HG03520 (cell line): ENCODE measurements around the gene C7orf25.

Experiments used
- ATAC-seq: cut with Tn5 transposase; IDR thresholded peaks from one replicate; pipeline ENCODE4 v1.9.1; 2021; ENCODE audit warnings: mild to moderate bottlenecking, moderate library complexity; ENCODE audit not compliant: unreplicated experiment

The C7orf25 gene

DNA sequence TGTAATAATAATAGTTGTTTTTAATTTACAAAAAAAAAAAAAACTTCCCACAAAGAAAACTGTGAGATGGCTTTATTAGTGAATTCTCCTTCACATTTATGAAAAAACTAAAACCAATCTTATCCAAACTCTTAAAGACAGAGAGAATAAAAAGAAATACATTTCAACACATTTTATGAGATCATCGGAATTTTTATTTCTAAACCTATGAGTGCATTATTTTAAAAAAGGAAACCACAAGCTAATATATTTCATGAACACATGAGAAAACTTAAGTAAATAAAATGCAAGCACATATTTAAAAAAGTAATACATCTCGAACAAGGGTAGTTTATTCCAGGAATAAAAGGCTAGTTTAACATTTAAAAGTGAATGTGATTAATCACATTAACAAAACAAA, 31.5 kb downstream of the C7orf25 start:
- no peak for ATAC-seq

DNA sequence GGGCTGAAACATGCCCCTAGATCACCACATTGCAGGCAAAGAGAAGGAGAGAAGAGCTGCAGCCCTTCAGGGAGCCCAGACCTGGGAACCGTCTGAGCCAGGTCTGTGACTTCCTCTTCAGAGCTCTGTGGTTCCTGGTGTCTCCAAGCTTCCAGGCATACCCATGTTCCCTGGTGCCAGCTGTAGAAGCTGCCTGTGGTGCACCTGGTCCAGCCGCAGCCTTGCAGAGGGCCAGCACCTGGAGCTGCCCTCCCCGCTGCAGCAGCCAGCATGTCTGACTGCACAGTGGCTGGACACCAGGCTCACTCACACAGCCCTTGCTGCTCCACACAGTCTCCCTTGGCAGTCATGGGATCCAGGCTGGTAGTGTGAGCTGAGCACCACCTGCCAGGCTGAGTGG, 33.6 kb downstream of the C7orf25 start:
- ATAC-seq = no peak

DNA sequence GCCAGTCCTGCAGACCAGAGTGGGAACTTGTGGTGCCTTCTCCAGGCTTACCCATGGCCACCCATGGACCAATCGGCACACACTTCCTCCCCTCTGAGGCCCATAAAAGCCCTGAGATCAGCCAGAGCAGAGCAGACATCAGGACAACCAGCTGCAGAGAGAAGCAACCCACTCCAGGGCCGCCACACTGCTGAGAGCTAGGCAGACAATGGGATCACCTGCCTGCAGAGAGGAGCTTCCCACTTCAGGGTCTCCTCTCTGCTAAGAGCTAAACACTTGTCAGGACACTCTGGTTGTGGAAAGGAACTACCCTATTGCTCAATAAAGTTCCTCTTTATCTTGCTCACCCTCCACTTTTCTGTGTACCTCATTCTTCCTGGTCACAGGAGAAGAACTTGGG, 34.0 kb downstream of the C7orf25 start:
- no peak for ATAC-seq

DNA sequence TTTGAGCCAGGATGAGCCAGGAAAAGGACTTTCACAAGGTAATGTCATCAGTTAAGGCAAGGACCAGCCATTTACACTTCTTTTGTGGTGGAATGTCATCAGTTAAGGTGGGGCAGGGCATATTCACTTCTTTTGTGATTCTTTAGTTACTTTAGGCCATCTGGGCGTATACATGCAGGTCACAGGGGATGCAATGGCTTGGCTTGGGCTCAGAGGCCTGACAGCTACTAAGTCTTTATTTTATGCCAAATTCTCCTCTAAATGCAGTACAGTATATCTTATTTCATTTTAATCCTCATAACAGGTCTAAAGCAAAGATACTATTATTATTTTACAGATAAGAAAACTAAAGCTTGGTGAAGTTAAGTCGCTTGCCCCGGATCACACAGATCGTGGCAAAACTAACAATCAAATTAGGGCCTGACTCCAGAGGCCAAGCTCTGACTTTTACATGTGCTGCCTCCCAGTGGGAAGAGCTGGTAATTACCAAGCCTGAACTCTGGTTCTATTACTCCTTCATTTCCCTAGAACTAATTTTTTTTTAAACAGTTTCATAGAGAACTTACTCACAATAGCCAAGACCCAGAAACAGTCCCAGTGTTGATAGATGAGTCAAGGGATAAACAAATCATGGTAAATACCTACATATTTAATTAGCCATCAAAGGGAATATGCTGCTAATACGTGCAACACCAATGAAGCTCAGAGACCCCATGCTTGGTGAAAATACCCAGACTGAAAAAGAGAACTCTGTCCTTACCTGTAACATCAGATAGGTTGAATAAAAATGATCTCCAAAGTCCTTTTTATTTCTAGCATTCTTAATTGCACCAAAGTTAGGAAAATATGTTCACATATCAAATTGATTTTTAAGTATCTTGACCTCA, 35.4 kb downstream of the C7orf25 start:
- ATAC-seq = peak; percentile 60

DNA sequence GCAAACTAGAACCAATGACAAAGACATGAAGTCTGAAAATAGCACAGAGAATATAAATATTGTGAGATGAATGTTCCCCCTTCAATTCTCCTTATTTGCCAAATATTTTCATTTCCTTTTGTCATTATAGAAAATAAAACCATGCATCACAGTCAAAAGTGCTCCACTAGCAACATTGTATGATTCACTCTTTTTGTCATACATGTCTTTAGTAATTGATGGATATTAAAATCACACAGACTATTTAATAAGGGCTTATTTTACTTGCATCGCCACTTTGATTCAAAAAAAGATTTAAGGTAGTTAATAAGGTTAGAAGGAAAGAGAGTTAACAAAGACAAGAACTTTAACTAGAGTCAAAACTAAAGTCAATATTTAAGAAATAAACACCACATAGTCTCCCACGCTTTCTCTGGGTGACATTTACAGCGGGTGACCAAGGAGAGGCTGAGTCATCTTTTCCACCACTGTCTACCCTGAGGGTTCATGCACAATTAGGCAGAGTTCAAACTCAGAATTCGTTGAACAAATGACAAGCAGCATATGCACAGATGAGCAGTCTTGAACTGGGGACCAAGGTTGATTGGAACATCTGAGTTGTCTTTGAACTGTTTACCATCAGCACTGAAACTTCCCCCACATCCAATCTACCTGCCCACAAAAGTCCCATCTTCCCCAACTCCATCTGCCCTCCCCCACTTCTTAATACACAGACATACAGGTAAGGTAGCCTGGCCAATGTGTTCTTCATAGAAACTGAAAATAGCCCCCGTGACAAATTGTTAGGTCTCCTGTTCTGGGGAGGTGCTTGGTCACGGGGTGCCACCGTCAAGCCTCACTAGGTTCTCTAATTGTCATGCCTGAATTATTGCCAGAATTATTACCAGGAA, 42.5 kb downstream of the C7orf25 start:
- peak; percentile 99 for ATAC-seq

DNA sequence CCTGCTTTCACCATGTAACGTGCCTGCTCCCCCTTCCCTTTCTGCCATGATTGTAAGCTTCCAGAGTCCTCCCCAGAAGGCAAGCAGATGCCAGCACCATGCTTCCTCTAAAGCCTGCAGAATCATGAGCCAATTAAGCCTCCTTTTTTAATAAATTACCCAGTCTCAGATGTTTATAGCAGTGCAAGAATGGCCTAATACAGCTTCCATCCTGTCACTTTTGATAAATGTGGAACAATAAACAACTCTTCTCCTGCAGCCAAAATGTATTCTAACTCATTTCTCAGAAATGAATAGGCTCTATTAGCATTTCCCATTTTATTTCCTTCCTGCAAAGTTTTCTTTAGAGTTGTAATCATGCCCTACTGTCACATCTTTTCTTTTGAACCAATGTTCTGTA, 43.4 kb downstream of the C7orf25 start:
- no peak for ATAC-seq
